Keratinocyte (primary cell): ENCODE results near the gene FTSJ1.

Experiments used
- EZH2 ChIP-seq: IDR thresholded peaks from one replicate; pipeline ENCODE4 v1.6.1; 2012; ENCODE audit warnings: inconsistent platforms, mild to moderate bottlenecking, low read length, moderate library complexity
- TF ChIP-seq, protein P1 (sequence below), 3 experiments: IDR thresholded peaks in 1 of 3; conservative IDR thresholded peaks in 1 of 3; optimal IDR thresholded peaks in 1 of 3; 2 replicates in 2 of 3; 3 replicates in 1 of 3; pipeline versions ENCODE3 to v1.5.1; 2011; ENCODE audit warnings: low read length in 3 of 3, mild to moderate bottlenecking in 3 of 3, moderate library complexity in 2 of 3, control low read depth in 1 of 3, inconsistent platforms in 1 of 3; ENCODE audit not compliant: insufficient read depth in 2 of 3; ENCODE audit errors: extremely low read depth in 1 of 3

DNA sequence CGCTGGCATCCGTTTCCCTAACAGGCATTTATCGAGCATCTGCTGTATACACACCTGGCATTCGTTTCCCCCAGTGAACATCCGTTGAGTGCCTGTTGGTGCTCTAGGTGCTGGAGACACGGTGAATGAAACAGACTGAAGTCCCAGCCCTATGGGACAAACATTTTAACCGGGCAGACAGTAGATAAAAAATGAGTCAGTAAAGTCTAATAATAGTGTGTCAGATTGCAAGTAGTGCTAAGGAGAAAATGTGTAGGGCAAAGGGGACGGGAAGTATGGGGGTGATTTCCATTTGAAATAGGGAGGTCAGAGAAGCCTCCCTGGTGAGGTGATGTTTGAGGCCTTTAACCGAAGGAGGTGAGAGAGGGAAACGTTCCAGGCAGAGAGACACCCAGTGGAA lies 40.3 kb downstream of the FTSJ1 start:
- TF ChIP-seq, protein P1, sequence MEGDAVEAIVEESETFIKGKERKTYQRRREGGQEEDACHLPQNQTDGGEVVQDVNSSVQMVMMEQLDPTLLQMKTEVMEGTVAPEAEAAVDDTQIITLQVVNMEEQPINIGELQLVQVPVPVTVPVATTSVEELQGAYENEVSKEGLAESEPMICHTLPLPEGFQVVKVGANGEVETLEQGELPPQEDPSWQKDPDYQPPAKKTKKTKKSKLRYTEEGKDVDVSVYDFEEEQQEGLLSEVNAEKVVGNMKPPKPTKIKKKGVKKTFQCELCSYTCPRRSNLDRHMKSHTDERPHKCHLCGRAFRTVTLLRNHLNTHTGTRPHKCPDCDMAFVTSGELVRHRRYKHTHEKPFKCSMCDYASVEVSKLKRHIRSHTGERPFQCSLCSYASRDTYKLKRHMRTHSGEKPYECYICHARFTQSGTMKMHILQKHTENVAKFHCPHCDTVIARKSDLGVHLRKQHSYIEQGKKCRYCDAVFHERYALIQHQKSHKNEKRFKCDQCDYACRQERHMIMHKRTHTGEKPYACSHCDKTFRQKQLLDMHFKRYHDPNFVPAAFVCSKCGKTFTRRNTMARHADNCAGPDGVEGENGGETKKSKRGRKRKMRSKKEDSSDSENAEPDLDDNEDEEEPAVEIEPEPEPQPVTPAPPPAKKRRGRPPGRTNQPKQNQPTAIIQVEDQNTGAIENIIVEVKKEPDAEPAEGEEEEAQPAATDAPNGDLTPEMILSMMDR (optimal IDR thresholded peaks at IDR 0.05 in 1 of 3, IDR thresholded peaks at IDR 0.05 in 1 of 3, conservative IDR thresholded peaks at IDR 0.05 in 1 of 3; ENCODE audit: extremely low read depth in 1 of 3, insufficient read depth in 2 of 3, low read length in 3 of 3): no peak
- no peak for TF ChIP-seq EZH2
